Activated CD4-positive, alpha-beta T cell treated with anti-CD3 and anti-CD28 coated beads, Interleukin-2, amount 10 ng/mL, durations not matched to agents 7 days and 5 days (primary cell): ENCODE measurements around the gene C21orf58. TPM values are rescaled to one million over a fixed set of nuclear protein-coding genes. Genes with fewer than 3 reads are reported as not detected.
A peak's percentile ranks its signal among the peaks of the same experiment; 100 is the strongest.

Experiments
- CTCF ChIA-PET: fragments of 350-600 bp; sonication (Branson Sonifier 250); formaldehyde crosslinking; loops from one replicate; lab custom pipeline; 2021; ENCODE audit warnings: antibody characterized with exemption; lab: Charles Lee
- POLR2A ChIA-PET: fragments of 350-600 bp; sonication (Branson Sonifier 250); formaldehyde crosslinking; loops from one replicate; lab custom pipeline; 2021; ENCODE audit warnings: antibody characterized with exemption; lab: Charles Lee
- DNase-seq: peaks from one replicate; pipeline ENCODE4 v3.0.0-alpha.2; 2020
- H3K27ac Mint-ChIP-seq: one replicate; pipeline ENCODE4 v1.8.0; 2021; ENCODE audit warnings: mild to moderate bottlenecking, moderate library complexity, mixed read lengths
- H3K27me3 Mint-ChIP-seq: one replicate; pipeline ENCODE4 v1.8.0; 2021; ENCODE audit warnings: mixed read lengths
- H3K36me3 Mint-ChIP-seq: one replicate; pipeline ENCODE4 v1.8.0; 2021; ENCODE audit warnings: low read depth, mixed read lengths
- H3K4me1 Mint-ChIP-seq: one replicate; pipeline ENCODE4 v1.8.0; 2021; ENCODE audit warnings: mixed read lengths
- H3K4me3 Mint-ChIP-seq: one replicate; pipeline ENCODE4 v1.8.0; 2021; ENCODE audit warnings: mild to moderate bottlenecking, moderate library complexity, mixed read lengths
- H3K9me3 Mint-ChIP-seq: one replicate; pipeline ENCODE4 v1.8.0; 2021; ENCODE audit warnings: mixed read lengths
- total RNA-seq, 2 experiments: library from RNA; stranded (reverse); gene quantifications; one replicate each; pipeline ENCODE4 v1.2.3, GENCODE V29; 2021

Gene C21orf58
- total RNA-seq, 2 experiments from 2014 or later, result 67.5 to 68.3 TPM

DNA sequence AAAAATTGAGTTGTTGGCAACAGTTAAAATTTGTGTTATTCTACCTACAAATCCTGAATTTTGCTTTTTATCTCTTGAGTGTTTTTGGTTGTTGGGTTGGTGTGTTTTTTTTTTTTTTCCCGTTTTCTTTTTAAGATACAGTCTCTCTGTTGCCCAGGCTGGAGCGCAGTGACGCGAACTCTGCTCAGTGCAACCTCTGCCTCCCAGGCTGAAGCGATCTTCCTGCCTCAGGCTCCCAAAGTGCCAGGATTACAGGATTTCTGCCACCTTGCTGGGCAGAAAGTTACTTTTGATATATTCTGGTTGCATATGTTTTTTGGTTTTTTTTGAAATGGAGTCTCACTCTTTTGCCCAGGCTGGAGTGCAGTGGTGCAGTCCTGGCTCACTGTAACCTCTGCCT, 4.5 kb upstream of the C21orf58 start:
- DNase-seq, result no peak
- POLR2A ChIA-PET, result no interaction called here
- CTCF ChIA-PET, result no interaction called here
- Mint-ChIP-seq H3K4me3 (no peak overlapping the region), H3K27me3 (no peaks in the 10 kb centered on the region), H3K27ac (no peak overlapping the region), H3K9me3 (no peaks in the 10 kb centered on the region), H3K36me3 (peaks cover 37% of the 10 kb centered on the region), H3K4me1 (peaks cover 20% of the 10 kb centered on the region)

DNA sequence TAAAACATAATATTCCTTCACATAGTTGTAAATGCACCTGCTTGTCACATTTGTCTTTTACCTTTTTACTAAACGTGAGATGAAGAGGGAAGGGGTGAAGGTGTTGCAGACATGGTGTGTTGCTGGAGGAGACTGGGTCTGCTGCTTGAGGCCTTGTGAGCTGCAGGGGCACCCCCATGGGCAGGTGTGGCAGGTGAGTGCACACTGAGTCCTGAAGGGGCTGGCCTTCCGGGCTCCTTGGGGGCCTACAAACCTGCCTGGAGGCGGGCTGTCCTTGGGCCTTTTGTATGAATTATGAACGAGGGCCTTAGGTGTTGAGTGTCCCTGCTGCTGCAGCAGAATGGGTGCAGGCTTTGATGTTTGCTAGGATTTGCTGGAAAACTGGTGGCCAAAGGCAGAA, 4.0 kb upstream of the C21orf58 start:
- no peaks in the 10 kb centered on the region for H3K27me3 Mint-ChIP-seq
- POLR2A ChIA-PET, result no interaction called here

DNA sequence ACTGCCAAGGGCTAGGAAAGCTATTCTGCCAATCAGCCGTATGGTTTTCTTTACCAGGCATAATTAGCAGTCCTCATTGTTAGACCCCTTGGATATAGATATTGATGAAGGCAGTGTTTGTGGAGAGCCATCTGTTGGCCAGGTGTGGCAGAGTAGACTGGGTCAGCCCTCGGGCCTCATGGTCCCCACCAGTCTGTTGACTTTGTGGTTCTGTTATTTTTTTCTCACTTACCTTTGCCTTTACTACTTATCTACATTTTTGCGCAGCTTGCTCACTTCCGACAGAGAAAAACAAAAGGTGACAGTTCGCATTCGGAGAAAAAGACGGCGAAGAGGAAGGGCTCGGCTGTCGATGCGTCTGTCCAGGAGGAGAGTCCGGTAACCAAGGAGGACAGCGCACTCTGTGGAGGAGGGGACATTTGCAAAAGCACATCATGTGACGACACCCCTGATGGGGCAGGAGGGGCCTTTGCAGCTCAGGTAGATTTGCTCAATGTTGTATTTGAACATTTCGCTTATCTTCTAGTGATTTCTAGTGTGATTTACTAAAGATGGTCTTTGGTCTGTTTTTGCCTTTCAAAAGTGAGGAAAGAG, 2.5 kb upstream of the C21orf58 start:
- POLR2A ChIA-PET, result no interaction called here

More for the DNA sequence above, 4.0 kb upstream of the C21orf58 start:
- Mint-ChIP-seq H3K4me3 (no peak overlapping the region), H3K4me1 (peaks cover 20% of the 10 kb centered on the region), H3K27ac (no peak overlapping the region), H3K9me3 (no peaks in the 10 kb centered on the region), H3K36me3 (peaks cover 38% of the 10 kb centered on the region)
- CTCF ChIA-PET, result no interaction called here
- DNase-seq, result no peak

DNA sequence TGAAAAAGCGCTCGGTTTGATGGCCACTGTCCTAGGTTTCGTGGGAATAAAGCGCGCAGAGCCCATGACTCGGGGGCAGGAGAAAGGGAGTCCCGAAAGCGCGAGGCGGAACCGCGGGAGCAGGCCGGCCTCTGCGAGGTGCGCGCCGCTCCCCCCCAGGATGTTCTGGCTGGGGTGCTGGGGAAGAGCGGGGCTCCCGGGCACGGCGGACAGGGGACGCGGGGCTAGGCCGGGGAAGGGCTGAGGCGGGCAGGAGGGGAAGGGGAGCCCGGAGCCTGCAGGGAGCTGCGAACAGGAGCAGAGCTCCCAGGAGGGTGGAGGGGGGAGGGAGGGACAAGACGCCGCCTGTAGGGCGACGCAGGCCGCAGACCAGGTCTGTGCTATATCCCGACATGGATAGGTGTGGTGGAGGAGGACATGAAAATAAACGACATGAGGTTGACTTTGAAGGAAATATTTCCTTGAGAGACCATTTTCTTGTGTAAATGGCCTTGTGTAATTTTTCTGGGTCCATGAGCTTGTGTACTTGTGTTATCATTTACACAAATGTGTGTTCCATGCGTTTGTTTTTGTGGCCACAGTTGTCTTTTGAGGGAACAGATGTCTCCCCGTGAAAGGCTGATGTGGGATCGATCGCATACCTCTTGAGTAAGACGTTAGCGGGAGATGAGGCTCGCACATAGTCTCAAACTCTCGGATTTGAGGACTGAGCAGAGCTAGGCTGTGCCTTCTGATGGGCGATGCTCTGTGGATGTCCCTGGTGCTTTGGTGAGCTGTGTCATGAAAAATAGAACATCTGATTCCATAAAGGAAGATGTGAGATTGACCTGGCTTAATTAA, 1.6 kb upstream of the C21orf58 start:
- H3K4me3 Mint-ChIP-seq, result peak overlapping the region; percentile 95
- H3K36me3 Mint-ChIP-seq, result peaks cover 47% of the 10 kb centered on the region
- CTCF ChIA-PET, result interaction anchor here (0.6 to 1.5 kb wide), 4 partner anchors 10 to 127 kb away, joined by 3 to 5 read pairs (median 3); no protein-coding TSS in a partner anchor

More for the DNA sequence above, 2.5 kb upstream of the C21orf58 start:
- H3K27ac Mint-ChIP-seq, result peak overlapping the region; percentile 27
- H3K4me1 Mint-ChIP-seq, result peaks cover 31% of the 10 kb centered on the region
- H3K4me3 Mint-ChIP-seq, result peak overlapping the region; percentile 33
- CTCF ChIA-PET, result interaction anchor here (1.0 to 1.5 kb wide), 3 partner anchors 9 to 13 kb away, joined by 3 to 5 read pairs (median 3); no protein-coding TSS in a partner anchor
- no peak for DNase-seq
- no peaks in the 10 kb centered on the region for H3K27me3 Mint-ChIP-seq
- peaks cover 44% of the 10 kb centered on the region for H3K36me3 Mint-ChIP-seq
- no peaks in the 10 kb centered on the region for H3K9me3 Mint-ChIP-seq

DNA sequence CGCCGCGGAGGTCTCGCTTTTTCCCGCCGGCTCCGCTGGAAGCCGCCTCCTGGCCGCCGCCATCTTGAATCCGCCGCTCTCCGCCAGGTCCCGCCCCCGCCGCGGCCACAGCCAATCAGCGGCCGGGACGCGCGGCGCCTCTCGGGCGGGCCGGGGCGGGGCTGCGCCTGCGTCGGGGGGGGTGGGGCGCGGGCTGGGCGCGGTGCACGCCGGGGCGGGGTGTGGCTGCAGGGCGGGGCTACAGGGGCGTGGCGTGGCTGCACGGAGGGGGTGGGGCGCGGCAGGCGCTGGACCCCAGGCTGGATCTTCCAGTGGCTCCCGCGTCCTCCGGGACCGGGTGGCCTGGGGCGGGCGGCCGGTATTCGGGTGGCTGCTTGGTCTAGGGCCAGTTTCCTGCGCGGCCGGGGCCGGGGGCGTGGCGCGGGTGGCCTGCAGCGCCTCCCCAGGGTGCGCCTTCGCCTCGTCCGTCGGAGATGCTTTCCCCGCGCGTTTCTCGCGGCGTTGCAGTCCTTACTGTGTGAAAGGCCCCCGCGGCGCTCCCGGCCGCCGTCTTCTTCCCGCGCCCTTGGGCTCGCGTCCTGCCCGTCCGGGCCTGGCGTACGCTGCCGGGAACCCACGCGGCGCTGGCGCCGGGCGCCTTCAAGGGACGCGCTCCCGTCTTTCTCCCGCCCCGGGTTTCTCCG, 861 bp upstream of the C21orf58 start:
- peaks cover 41% of the 10 kb centered on the region for H3K4me1 Mint-ChIP-seq
- ChIA-PET POLR2A (no interaction called here), CTCF (interaction anchor here (0.6 to 1.5 kb wide), 2 partner anchors 11 to 126 kb away, joined by 3 read pairs; no protein-coding TSS in a partner anchor)
- peaks cover 48% of the 10 kb centered on the region for H3K36me3 Mint-ChIP-seq
- H3K4me3 Mint-ChIP-seq, result peak overlapping the region; percentile 95
- DNase-seq, result peak; percentile 84
- peak overlapping the region; percentile 99 for H3K27ac Mint-ChIP-seq
- no peaks in the 10 kb centered on the region for H3K9me3 Mint-ChIP-seq
- no peaks in the 10 kb centered on the region for H3K27me3 Mint-ChIP-seq

More for the DNA sequence above, 1.6 kb upstream of the C21orf58 start:
- POLR2A ChIA-PET, result no interaction called here
- DNase-seq, result peak; percentile 39
- peak overlapping the region; percentile 90 for H3K27ac Mint-ChIP-seq
- H3K4me1 Mint-ChIP-seq, result peaks cover 38% of the 10 kb centered on the region
- no peaks in the 10 kb centered on the region for H3K9me3 Mint-ChIP-seq
- H3K27me3 Mint-ChIP-seq, result no peaks in the 10 kb centered on the region

DNA sequence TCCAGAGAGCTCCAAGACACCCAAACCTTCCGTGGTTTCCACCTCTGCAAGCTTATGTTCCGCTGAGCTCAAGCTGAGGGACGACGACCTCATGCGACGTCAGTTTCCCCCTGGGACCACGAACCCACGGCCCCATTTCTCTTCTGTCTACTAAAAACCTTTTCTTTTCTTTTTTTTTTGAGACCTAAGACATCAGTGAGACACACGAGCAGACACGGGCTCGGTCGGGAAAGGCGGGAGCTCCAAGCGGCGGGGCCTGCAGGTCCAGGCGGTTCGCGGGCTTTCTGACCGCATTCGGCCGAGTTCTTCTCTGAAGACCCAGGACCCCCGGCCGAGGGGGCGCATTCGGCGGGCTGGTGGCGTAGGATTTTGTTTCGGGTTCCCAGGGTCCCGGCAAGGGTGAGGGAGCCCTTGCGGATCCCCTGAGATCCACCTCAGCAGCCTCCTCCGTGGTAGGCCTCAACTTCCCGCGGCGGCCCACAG, 402 bp downstream of the C21orf58 start:
- Mint-ChIP-seq H3K27ac (peak overlapping the region; percentile 99), H3K4me3 (peak overlapping the region; percentile 95), H3K36me3 (peaks cover 43% of the 10 kb centered on the region), H3K9me3 (no peaks in the 10 kb centered on the region), H3K4me1 (peaks cover 48% of the 10 kb centered on the region), H3K27me3 (no peaks in the 10 kb centered on the region)
- POLR2A ChIA-PET, result interaction anchor here (0.6 kb wide), 1 partner anchor 1242 kb away, joined by 5 read pairs; no protein-coding TSS in a partner anchor
- peak; percentile 12 for DNase-seq
- CTCF ChIA-PET, result interaction anchor here (0.8 to 1.0 kb wide), 3 partner anchors 12 to 180 kb away, joined by 3 to 5 read pairs (median 3); no protein-coding TSS in a partner anchor

DNA sequence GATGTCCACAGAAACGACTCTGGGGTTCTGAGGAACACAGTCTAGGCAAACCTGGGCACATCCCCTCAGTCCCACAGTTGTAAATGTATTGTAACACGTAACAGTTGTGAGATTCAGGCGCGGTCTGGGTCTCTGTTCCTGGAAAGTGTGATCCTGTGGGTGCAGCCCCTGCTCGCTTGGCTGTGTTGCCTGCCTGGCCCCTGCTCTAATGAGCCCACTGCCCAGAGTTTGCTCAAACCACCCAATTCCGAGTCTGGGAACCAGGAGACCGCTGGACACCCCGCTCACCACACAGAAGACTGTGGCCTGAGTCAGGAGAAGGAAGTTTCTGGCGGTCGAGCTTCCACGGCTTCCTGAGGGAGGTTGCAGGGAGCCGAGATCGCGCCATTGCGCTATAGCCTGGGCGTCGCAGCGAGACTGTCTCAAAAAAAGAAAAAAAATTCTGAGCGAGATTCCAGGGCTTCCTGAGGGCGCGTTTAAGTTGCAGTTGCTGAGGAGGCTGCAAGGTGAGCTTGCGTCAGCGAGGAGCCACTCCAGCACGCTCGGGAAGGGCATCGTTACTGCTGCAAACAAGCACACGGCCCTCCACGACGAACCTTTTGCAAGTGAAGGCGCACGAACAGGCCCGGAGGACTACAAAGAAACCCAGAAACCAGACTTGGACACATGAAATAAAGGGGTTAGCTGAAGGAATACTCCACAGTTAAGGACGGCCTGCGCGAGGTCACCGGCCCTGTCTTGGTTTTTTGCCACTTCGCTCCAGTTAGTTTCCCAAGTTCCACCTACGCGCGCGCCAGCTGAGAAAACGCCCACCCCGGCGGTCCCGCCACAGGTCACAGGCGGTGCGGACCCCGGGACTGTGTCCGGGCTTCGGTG, 1.1 kb downstream of the C21orf58 start:
- ChIA-PET POLR2A (interaction anchor here (0.6 kb wide), 1 partner anchor 1241 kb away, joined by 5 read pairs; no protein-coding TSS in a partner anchor), CTCF (interaction anchor here (0.8 to 1.0 kb wide), 3 partner anchors 12 to 179 kb away, joined by 3 to 5 read pairs (median 3); no protein-coding TSS in a partner anchor)
- peak overlapping the region; percentile 99 for H3K27ac Mint-ChIP-seq
- no peaks in the 10 kb centered on the region for H3K27me3 Mint-ChIP-seq
- no peaks in the 10 kb centered on the region for H3K9me3 Mint-ChIP-seq
- peaks cover 47% of the 10 kb centered on the region for H3K4me1 Mint-ChIP-seq
- H3K36me3 Mint-ChIP-seq, result peaks cover 38% of the 10 kb centered on the region
- H3K4me3 Mint-ChIP-seq, result peak overlapping the region; percentile 95
- DNase-seq, result peak; percentile 28

DNA sequence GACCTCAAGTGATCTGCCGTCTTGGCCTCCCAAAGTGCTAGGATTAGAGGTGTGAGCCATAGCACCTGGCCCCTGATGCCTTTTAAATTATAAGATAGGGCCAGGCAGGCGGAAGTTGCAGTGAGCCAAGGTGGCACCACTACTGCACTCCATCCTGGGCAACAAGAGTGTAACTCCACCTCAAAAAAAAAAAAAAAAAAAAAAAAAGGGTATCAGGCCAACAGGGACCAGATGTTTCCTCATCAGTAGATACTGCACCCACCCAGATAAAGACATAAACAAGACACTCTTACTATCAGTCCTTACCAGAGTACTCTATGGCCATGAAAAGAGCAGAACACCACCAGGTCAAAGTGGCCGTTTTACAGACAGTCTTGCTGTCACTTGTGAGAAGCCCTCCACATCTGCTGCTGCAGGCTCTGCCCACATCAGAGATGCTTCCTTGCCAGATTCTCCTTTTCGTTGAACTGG, 3.3 kb downstream of the C21orf58 start:
- Mint-ChIP-seq H3K27ac (peak overlapping the region; percentile 10), H3K4me1 (peaks cover 30% of the 10 kb centered on the region), H3K36me3 (peaks cover 30% of the 10 kb centered on the region), H3K27me3 (no peaks in the 10 kb centered on the region), H3K4me3 (peak overlapping the region; percentile 63), H3K9me3 (no peaks in the 10 kb centered on the region)
- ChIA-PET CTCF (no interaction called here), POLR2A (no interaction called here)
- DNase-seq, result no peak

DNA sequence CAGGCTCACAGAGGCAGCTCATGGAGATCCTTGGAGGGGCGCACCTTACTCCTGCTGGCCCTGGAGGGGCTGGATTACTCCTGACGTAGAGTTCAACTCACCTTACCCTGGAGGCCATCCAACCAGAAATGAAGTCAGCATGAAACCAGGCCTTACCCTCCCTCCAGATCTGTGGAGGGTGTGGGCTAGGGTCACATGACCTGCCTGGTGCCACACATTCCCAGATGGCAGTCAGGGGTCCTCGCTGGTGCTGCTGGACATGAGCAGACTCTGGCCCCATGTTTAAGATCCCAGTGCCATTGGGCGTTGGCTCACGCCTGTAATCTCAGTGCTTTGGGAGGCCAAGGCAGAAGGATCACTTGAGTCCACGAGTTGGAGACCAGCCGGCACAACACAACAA, 4.5 kb downstream of the C21orf58 start:
- no peak overlapping the region for H3K27ac Mint-ChIP-seq
- H3K9me3 Mint-ChIP-seq, result no peaks in the 10 kb centered on the region
- peaks cover 29% of the 10 kb centered on the region for H3K4me1 Mint-ChIP-seq
- no peak overlapping the region for H3K4me3 Mint-ChIP-seq
- DNase-seq, result no peak
- H3K36me3 Mint-ChIP-seq, result peaks cover 32% of the 10 kb centered on the region
- no peaks in the 10 kb centered on the region for H3K27me3 Mint-ChIP-seq
- ChIA-PET CTCF (no interaction called here), POLR2A (no interaction called here)

DNA sequence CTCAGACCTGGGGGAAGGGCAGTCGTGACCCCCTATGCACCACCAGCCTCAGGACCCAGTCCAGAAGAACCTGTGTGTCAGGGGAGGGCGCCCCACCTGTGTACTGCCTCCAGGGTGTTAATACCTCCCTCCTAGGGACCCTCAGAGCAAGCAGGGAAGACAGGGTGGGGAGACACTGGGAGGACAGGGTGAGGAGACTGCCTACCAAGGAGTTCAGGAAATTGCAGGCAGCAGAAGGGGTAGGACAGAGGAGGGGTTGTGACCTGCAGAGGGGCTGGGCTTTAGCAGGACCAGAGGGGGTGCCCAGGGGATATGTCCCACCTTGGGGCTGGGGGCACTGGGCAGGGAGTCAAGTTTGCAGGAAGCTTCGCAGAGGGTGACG, 5.2 kb downstream of the C21orf58 start:
- no peaks in the 10 kb centered on the region for H3K27me3 Mint-ChIP-seq
- no peaks in the 10 kb centered on the region for H3K9me3 Mint-ChIP-seq
- no peak for DNase-seq
- H3K4me3 Mint-ChIP-seq, result no peak overlapping the region
- CTCF ChIA-PET, result no interaction called here
- POLR2A ChIA-PET, result no interaction called here
- H3K36me3 Mint-ChIP-seq, result peaks cover 37% of the 10 kb centered on the region
- peaks cover 29% of the 10 kb centered on the region for H3K4me1 Mint-ChIP-seq
- H3K27ac Mint-ChIP-seq, result peak overlapping the region; percentile 50

DNA sequence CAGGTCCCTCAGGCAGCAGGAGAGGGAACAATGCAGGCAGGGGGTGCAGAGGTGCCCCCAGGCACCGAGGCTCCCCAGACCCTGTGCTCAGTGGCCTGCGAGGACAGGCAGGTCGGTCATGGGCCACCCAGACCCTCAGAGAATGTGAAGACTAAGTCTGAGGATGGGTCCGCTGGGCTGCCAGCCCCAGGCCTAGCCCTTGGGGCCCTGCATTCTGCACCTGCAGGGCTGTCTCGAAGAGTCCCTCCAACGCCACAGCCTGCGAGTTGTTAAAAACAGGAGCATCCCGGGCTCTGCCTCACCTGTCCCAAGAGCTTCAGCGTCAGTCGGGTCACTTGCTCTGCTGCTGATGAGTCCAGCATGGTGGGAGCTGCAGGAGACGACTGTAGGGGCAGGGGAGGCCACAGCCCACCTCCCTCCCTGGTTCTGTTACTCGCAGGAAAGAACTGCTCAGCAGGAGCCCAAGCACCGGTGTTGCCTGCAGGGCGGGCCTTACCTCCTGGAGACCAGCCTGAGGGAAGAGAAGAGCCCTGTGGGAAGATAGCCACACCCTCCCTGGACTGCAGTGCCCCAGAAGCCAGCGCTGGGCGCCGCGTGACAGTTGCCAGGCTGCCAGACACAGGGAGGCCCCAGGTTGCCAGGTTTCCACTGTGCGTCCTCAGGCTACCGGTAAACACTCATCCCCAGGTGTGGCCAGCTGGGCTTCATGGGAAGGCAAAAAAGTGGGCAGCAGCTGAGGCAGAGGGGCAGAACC, 5.8 kb downstream of the C21orf58 start:
- Mint-ChIP-seq H3K4me1 (peaks cover 29% of the 10 kb centered on the region), H3K27me3 (no peaks in the 10 kb centered on the region), H3K4me3 (no peak overlapping the region), H3K36me3 (peaks cover 38% of the 10 kb centered on the region), H3K27ac (peak overlapping the region; percentile 50), H3K9me3 (peaks cover under 1% of the 10 kb centered on the region)
- ChIA-PET POLR2A (no interaction called here), CTCF (no interaction called here)
- DNase-seq, result no peak
